Mucosa of rectum (tissue), 2 donors: Measurements from ENCODE around the gene HIRA.

Experiments used
- H3K27ac ChIP-seq, 2 donors: one replicate each; pipeline ENCODE4 v1.7.0; 2013; ENCODE audit warnings: inconsistent platforms in 2 of 2, low read depth in 2 of 2, low read length in 2 of 2
- H3K27me3 ChIP-seq, 2 donors: one replicate each; pipeline ENCODE4 v1.7.0; 2013; ENCODE audit warnings: low read length in 2 of 2; ENCODE audit not compliant: control insufficient read depth in 2 of 2, insufficient read depth in 2 of 2
- H3K36me3 ChIP-seq, 2 donors: one replicate each; pipeline ENCODE4 v1.7.0; 2013; ENCODE audit warnings: low read length in 2 of 2; ENCODE audit not compliant: control insufficient read depth in 2 of 2, insufficient read depth in 2 of 2
- H3K4me1 ChIP-seq, 2 donors: one replicate each; pipeline ENCODE4 v1.7.0; 2013; ENCODE audit warnings: low read length in 2 of 2, mild to moderate bottlenecking in 1 of 2; ENCODE audit not compliant: control insufficient read depth in 2 of 2, insufficient read depth in 2 of 2
- H3K4me3 ChIP-seq, 2 donors: one replicate each; pipeline ENCODE4 v1.7.0; 2013; ENCODE audit warnings: low read length in 2 of 2
- H3K9ac ChIP-seq, 2 donors: one replicate each; pipeline ENCODE4 v1.7.0; 2013; ENCODE audit warnings: low read length in 2 of 2, low read depth in 1 of 2, mild to moderate bottlenecking in 1 of 2
- H3K9me3 ChIP-seq, 2 donors: one replicate each; pipeline ENCODE4 v1.7.0; 2013; ENCODE audit warnings: low read length in 2 of 2; ENCODE audit not compliant: control insufficient read depth in 2 of 2
- donor health status: healthy.
- donor health status: Normal muscosa, but diverticular disease.

HIRA gene

DNA sequence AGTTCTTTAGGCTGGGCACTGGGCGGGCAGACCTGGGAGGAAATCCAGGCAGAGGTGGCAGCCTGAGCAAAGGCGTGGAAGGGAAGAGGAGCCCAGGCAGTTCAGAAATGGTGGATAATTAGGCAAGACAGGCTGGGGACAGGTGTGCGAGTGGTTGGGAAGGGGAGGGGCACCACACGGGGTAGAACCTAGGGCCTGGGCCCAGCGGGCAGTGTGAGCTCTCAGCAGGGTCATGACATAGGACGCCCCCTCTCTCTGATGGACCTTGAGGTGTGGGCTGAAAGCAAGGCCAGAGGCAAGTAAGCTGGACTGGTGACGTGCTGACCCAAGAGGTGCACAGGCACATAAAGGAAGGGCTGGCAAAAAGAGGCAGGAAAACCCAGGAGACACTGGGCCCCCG, 40.7 kb upstream of the HIRA start:
- H3K27me3 ChIP-seq: no peaks in the 10 kb centered on the region
- no peaks in the 10 kb centered on the region for H3K9me3 ChIP-seq
- H3K36me3 ChIP-seq: peaks cover 65 to 72% of the 10 kb centered on the region in 2 donors
- no peak overlapping the region for H3K4me3 ChIP-seq
- H3K9ac ChIP-seq: no peak overlapping the region
- peaks cover 3% of the 10 kb centered on the region in 2 donors for H3K4me1 ChIP-seq
- no peak overlapping the region for H3K27ac ChIP-seq

DNA sequence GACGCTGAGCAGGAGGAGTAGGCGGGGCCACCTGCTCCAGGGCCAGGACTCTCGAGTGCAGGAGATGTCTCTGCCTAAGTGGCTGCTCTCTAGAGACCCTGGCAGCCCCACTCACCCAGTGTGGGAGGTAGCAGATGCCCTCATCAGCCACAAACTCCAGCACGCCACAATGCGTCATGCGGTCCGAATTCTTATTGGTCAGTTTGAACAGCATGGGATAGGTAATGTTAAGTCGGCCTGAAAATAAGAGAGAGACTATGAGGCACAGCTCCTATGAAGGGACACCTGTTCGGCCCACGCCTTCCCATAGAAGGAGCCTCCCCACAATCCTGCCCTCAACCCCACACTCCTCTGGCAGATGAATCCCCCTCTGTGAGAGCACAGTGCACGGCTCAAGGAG, 40.0 kb upstream of the HIRA start:
- Histone ChIP-seq H3K4me1 (no peaks in the 10 kb centered on the region), H3K9me3 (no peaks in the 10 kb centered on the region), H3K4me3 (no peak overlapping the region), H3K36me3 (peaks cover 71 to 79% of the 10 kb centered on the region in 2 donors), H3K27ac (no peak overlapping the region), H3K9ac (no peak overlapping the region), H3K27me3 (no peaks in the 10 kb centered on the region)

DNA sequence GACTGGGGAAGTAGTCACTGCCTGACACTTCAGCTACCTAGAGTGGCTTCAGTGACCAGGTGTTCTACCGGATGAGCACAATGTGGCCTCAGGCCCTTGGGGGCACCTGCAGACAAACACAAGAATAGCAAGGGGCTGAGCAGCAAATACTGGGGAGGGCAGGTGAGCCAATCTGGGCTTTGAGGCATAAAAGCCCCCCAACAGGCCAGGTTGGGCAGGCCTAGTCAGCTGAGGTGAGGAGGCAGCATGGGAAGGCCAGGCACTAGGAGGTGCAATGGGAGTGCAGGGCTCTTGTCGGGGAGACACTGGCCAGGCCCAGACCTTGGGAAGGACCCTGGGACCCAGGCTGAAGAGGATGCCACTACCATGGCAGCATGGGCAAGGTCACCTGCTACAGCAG, 38.5 kb upstream of the HIRA start:
- no peaks in the 10 kb centered on the region for H3K9me3 ChIP-seq
- peaks cover 79 to 87% of the 10 kb centered on the region in 2 donors for H3K36me3 ChIP-seq
- H3K27ac ChIP-seq: no peak overlapping the region
- no peaks in the 10 kb centered on the region for H3K27me3 ChIP-seq
- no peak overlapping the region for H3K4me3 ChIP-seq
- H3K9ac ChIP-seq: no peak overlapping the region
- H3K4me1 ChIP-seq: no peaks in the 10 kb centered on the region

DNA sequence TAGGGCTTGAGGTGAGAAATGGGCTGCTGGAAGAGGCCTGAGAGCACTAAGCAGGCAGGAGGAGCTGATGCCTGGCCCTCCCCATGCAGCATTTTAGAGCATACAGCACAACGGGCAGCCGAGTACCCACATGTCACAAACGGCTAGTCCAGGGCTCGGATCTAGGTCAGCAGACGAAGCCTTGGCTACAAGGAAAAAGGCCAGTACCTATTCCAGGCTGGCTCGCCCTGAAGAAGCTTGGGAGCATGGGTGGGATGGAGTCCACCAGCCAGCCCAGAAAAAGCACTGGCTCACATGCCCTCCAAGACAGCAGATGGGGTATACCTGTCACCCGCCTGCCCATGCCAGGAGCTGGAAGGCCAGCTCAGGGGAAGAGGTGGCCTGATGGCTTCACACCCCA, 37.9 kb upstream of the HIRA start:
- Histone ChIP-seq H3K36me3 (peaks cover 85 to 90% of the 10 kb centered on the region in 2 donors), H3K9me3 (no peaks in the 10 kb centered on the region), H3K4me3 (no peak overlapping the region), H3K27me3 (no peaks in the 10 kb centered on the region), H3K4me1 (no peaks in the 10 kb centered on the region), H3K27ac (no peak overlapping the region), H3K9ac (no peak overlapping the region)

DNA sequence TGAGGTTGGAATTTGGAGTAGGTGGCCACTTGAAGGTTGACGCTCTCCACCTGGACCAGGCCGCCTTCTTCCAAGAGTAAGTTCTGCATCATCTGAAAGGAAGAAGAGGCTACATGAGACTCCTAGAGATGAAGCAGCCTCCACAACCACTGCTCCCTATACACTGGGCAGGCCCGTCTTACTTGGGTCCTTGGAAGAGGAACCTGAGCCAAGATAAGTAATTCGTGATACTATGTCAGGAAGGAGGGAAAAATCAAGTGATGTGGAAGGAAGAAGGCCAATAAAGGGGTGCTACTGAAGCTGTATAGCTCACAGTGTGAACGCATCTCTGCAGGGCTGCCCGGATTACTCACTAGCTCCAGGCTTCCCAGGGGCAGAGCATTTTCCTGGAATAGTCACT, 36.4 kb upstream of the HIRA start:
- Histone ChIP-seq H3K27me3 (no peaks in the 10 kb centered on the region), H3K27ac (no peak overlapping the region), H3K4me1 (no peaks in the 10 kb centered on the region), H3K36me3 (peaks cover 84 to 86% of the 10 kb centered on the region in 2 donors), H3K9ac (no peak overlapping the region), H3K9me3 (no peaks in the 10 kb centered on the region), H3K4me3 (no peak overlapping the region)

DNA sequence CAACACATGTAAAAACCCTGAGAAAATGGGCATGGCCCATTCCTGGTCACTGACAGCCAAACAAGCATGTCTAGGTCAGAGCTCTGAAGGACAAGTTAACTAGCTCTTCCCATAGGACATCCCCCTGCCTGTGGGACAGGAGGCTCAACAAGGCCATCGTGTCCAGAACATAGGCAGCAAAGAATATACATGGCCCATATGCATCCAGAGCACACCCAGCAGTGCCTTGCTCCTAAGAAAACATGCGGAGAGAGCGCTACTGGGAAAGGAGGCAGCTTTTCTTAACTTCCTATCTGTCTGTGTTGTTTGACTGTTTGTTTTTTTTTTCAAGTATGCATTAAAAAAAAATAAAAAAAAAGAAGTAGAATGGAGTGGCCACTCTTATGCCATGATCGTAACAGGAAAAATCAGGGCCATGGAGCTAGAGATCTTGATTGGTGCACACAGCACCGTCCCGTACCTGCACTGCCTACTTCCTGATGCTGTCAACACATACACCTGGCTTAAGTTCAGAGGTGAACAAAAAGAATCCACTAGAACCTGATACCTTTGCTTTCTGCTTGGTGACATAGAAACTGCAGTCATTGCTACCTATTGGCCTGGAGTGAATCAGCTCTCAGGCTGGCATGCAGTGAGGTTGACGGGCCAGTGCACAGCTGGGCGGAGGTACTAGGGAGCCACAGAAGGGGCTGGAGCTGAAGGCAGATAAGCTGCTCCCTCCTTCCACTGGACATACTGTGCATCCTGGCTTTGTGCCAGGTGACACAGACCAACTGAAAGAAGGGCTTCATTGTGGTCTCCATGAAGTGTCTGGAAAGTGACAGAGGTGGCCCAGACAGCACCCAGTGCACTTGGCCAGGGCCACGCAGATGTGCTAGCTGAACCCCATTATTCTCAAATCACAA, 35.6 kb upstream of the HIRA start:
- Histone ChIP-seq H3K4me1 (no peaks in the 10 kb centered on the region), H3K9me3 (no peaks in the 10 kb centered on the region), H3K27ac (no peak overlapping the region), H3K27me3 (no peaks in the 10 kb centered on the region), H3K4me3 (no peak overlapping the region), H3K36me3 (peaks cover 76 to 79% of the 10 kb centered on the region in 2 donors), H3K9ac (no peak overlapping the region)

DNA sequence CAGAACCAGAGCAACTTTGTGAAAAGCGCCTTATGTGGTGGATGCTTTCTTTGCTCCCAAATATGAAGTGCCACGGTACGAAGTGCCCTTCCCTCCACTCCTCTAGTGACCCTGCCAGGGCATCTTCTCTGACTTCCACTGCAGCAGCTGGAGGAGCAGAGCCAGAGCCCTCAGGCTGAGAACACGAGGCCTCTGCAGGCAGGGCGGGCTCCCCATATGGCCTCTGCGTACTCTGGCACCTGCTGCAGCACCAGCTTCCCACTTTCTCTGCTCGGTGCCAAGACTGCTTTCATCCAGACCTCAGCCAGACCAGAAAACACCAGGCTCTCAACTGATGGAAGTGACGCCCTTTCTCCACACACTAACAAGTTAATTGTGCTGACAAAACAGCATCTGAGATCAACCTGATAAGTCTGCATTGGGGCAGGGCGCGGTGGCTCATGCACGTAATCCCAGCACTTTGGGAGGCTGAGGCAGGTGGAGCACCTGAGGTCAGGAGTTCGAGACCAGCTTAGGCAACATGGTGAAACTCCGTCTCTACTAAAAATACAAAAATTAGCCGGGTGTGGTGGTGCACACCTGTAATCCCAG, 34.7 kb upstream of the HIRA start:
- H3K9me3 ChIP-seq: no peaks in the 10 kb centered on the region
- no peak overlapping the region for H3K27ac ChIP-seq
- H3K4me3 ChIP-seq: no peak overlapping the region
- peaks cover 68 to 71% of the 10 kb centered on the region in 2 donors for H3K36me3 ChIP-seq
- H3K27me3 ChIP-seq: no peaks in the 10 kb centered on the region
- no peaks in the 10 kb centered on the region for H3K4me1 ChIP-seq
- no peak overlapping the region for H3K9ac ChIP-seq

DNA sequence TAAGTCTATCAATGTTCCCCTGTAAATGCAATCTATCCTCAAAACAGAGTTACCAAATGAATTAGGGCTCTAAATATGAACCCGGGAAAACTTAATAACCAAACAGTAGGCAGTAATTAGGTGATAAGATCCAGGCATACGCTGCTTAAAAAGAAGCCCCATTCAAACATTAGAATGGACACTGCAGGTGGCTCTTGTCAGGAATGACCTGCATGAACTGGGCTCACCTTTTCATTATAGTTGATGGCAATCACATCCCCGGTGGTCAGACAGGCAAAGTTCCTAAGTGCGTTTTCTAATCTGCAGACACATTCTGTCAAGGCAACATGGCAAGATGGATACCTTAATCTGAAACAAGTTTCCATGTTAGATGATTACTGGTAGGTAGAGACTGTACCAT, 33.4 kb upstream of the HIRA start:
- no peaks in the 10 kb centered on the region for H3K27me3 ChIP-seq
- H3K9me3 ChIP-seq: no peaks in the 10 kb centered on the region
- H3K9ac ChIP-seq: no peak overlapping the region
- peaks cover 60 to 62% of the 10 kb centered on the region in 2 donors for H3K36me3 ChIP-seq
- H3K4me1 ChIP-seq: no peaks in the 10 kb centered on the region
- H3K27ac ChIP-seq: no peak overlapping the region
- H3K4me3 ChIP-seq: no peak overlapping the region

DNA sequence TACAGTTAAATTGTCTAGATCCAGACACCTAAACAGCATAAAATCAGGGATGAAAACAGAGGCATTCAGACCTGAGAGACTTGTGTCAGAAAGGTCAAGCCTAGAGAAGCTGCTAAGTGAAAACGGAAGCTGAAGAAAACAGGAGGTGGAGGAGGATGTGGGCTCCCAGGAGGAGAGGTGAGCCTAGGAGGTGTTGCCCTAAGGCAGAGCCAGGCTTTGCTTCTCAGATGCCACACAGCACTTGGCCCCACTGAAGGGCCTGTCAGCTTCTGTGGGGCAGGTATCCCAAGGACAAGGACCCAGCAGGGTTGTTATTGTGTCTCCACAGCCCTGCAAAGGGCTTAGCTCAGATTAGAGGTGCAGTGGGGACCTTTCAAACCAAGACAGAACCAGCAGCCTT, 33.0 kb upstream of the HIRA start:
- Histone ChIP-seq H3K36me3 (peaks cover 56 to 57% of the 10 kb centered on the region in 2 donors), H3K27ac (no peak overlapping the region), H3K4me3 (no peak overlapping the region), H3K4me1 (no peaks in the 10 kb centered on the region), H3K27me3 (no peaks in the 10 kb centered on the region), H3K9me3 (no peaks in the 10 kb centered on the region), H3K9ac (no peak overlapping the region)
